ENCODE measurements around the gene METTL5.
"Not testable (repeated sequence)": the region's sequence is repeated elsewhere in the genome, so short reads cannot be mapped to it uniquely, and the experiment has no call there.

The METTL5 gene

DNA sequence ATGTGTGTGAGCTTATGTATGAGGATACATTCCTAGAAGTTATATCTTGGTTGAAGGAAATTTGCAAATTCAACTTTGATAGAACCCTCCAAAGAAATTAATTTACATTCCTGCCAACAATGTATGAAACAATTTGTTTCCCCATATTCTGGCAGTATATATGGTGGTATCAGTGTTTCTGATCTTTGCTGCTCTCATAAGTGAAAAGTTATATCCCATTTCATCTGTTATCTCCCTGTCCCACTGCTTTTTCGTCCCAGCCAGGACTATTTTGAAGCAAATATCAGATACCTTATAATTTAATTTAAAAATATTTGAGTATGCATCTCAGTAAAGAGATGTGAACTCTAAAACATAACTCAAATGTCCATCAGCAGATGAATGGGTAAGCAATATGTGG is 9.7 kb upstream of the METTL5 start:
- H3K4me3 ChIP-seq (ENCODE audit: low read depth, low read length) = no peak overlapping the region

DNA sequence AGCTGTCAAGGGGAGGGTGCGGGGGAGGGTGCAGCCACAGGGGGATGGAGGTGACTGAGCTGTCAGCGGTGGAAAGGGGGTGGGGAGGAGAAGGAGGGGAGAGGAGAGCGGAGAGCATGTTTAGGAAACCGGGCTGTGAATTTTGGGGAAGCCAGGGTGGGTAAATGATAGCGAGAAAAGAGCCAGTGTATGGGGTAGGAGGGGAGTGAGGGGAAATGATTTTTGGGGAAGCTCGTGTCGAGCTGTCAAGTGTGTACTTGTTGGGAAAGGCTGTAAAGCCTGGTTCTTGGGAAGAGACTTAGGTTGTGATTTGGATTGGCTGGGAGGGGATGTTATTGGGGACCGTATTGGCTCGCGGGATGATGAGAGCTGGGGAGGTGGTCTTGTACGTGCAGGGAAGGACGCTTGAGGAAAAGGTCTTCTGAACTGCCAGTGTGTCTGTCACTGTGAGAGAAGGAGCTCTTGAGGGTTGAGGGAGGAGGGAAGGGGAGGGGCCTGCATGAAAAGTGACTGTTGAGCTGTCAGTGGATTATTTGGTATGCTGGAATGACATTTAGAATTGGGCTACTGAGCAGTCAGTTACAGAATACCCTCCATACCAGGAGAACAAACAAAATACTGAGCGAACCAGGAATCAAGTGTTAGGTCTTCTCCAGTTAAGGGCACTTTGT is 3.6 kb upstream of the METTL5 start:
- peak overlapping the region; percentile 82 for H3K4me3 ChIP-seq (ENCODE audit: low read depth, low read length)

DNA sequence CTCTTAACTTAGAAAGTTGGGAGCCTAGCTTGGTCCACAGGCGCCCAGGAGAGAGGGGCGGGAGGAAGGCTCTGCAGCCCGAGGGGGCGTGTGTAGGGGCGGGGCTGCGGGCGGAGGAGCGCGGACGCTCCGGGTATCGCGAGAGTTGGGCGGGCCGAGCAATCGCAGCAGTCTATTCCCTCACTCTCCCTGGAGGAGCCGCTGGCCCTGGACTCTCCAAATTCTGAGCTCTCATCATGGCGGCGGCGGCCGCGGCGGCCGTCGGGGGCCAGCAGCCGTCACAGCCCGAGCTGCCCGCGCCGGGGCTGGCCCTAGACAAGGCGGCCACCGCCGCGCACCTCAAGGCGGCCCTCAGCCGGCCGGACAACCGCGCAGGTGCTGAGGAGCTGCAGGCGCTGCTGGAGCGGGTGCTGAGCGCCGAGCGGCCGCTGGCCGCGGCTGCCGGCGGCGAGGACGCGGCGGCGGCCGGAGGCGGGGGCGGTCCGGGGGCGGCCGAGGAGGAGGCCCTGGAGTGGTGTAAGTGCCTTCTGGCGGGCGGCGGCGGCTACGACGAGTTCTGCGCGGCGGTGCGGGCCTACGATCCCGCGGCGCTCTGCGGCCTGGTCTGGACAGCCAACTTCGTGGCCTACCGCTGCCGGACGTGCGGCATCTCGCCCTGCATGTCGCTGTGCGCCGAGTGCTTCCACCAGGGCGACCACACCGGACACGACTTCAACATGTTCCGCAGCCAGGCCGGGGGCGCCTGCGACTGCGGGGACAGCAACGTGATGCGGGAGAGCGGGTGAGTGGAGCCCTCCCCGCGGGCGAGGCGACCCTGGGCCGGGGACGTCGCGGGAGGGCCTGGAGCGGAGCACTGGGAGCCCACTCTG is 2.8 kb upstream of the METTL5 start, which contains the start of gene UBR3:
UBR3 (plus strand) TSS at position 183 of the 869 bp plus-strand sequence; CDS start at position 237, 54 bp downstream.
- H3K4me3 ChIP-seq (ENCODE audit: low read depth, low read length) = peak within 1 kb of the TSS; percentile 82

DNA sequence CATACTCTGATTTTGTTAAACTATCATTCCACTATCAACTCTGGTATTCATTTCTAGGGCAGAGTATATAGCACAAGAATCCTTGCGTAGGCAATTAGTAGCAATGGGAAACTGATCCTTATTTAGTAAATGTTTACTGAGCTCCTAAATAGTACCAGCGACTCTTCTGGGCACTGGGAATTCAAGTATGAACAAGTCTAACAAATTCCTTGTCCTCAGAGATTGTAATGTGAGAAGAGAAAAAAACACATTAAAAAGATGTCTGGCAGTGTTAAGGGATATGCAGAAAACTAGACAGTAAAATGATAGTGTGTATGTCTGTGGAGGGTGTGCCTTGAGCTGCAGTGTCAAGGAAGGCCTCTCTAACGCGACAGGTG is 721 bp downstream of the METTL5 start:
- peak overlapping the region; percentile 80 for H3K4me3 ChIP-seq (ENCODE audit: low read depth, low read length)

DNA sequence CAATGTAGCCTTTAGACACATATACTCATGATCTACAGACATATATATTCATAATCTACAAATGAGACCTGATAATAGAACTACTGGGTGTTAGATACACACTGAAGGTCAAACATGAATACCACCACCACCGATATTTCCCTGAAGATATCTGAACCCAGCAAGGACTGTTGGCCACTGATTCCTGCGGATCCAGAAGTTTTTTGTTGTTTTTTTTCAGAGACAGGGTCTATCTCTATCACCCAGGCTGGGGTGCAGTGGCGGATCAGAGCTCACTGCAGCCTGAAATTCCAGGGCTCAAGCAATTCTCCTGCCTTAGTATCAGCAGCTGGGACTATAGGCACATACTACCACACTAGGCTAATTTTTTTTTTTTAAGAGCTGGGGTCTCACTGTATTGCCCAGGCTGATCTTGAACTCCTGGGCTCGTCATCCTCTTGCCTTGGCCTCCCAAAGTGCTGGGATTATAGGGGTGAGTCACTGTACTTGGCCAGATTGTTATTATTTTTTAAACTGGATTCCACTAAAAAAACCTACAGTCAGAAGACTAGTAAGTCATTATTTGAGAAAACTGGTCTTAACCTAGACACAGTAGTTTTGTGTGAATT is 1.8 kb downstream of the METTL5 start:
- H3K4me3 ChIP-seq (ENCODE audit: low read depth, low read length) = no peak overlapping the region

DNA sequence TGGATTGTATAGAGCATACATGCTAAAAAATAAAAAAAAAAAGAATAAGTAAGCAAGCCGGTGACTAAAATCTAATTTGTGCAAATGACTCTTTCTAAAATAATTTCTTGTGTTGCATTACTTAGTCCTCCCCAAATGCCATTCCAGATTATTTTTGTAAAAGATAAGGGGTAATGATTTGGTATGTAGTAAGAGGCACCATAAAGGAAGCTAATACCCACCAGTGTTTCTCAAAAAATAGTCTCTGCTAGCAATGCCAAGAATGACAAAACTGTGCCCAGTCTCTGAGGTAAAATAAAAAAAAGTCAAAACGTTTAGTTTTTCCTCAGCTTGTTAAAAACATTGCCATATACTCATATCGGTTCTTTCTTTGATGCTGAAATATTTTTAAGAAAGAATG is 2.7 kb downstream of the METTL5 start:
- no peak overlapping the region for H3K4me3 ChIP-seq (ENCODE audit: low read depth, low read length)

DNA sequence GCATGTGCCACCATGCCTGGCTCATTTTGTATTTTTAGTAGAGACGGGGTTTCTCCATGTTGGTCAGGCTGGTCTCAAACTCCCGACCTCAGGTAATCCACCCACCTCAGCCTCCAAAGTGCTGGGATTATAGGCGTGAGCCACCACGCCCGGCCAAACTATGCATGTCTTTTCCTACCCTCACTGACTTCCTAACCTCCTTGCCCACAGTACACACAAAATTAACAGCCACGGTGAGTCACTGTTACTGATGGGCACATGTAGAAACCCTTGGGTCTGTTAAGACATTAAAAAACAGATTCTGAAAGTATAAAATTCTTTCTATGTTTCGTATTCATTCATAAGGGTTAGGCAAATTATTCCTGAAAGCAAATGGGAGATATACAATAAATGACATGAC is 4.6 kb downstream of the METTL5 start:
- not testable (repeated sequence) for H3K4me3 ChIP-seq (ENCODE audit: low read depth, low read length)

DNA sequence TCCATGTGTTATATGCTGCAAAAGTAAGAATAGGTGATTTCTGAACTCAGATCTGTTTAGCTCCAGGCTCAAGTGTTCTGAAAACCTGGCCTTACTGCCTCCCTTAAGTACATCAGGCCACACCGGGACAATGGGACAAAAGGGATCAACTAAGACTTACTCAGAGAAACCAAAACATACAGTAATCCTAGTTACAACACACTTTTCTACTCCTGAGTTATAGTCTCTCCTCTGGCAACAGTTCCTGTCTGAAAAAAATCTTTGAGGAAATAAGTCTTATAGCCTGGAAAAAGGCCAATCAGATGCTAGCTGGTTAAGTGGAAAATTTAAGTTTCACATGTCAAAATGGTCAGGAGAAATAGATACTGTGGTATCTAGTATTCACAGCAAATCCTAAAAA is 5.6 kb downstream of the METTL5 start:
- no peak overlapping the region for H3K4me3 ChIP-seq (ENCODE audit: low read depth, low read length)

DNA sequence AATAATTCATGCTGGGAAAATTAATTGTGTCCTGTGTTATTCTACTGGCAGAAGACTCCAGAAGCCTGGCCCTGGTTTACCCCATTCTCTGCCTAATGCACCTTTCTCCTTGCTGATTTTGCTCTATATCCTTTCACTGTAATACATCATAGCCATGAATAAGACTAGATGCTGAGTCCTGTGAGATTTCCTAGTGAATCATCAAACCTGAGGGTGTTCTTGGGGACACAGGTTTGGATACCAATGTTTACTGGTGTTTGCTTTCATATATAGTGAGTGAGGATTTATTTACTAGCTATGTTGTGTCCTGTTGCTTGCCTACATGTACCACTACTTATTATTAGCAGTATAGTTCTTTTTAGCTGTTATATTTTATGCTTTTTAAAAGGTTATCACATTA is 6.5 kb downstream of the METTL5 start:
- H3K4me3 ChIP-seq (ENCODE audit: low read depth, low read length) = no peak overlapping the region

DNA sequence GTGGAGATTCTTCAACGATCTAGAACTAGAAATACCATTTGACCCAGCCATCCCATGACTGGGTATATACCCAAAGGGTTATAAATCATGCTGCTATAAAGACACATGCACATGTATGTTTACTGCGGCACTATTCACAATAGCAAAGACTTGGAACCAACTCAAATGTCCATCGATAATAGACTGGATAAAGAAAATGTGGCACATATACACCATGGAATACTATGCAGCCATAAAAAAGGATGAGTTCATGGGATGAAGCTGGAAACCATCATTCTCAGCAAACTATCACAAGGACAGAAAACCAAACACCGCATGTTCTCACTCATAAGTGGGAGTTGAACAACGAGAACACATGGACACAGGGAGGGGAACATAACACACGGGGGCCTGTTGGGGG is 7.3 kb downstream of the METTL5 start:
- H3K4me3 ChIP-seq (ENCODE audit: low read depth, low read length) = not testable (repeated sequence)

DNA sequence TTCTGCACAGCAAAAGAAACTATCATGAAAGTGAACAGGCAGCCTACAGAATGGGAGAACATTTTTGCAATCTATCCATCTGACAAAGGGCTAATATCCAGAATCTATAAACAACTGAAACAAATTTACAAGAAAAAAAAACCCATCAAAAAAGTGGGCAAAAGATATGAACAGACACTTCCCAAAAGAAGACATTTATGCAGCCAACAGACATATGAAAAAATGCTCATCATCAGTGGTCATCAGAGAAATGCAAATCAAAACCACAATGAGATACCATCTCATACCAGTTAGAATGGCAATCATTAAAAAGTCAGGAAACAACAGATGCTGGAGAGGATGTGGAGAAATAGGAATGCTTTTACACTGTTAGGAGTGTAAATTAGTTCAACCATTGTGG is 7.7 kb downstream of the METTL5 start:
- H3K4me3 ChIP-seq (ENCODE audit: low read depth, low read length) = not testable (repeated sequence)

DNA sequence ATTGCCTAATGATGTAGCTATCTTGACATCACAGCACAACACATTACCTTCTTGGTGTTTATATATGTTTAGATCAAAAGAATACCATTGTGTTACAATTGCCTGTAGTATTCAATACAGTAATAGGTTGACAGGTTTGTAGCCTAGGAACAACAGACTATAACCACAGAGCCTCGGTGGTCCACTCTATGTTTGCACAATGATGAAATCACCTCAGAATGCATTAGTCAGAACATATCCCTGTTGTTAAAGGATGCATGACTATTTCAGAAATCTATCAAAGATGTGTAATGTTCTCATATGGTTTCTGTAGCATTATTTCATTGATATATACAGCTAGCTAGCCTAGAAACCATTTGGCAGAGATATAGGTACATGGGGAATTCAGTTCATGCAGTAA is 8.9 kb downstream of the METTL5 start:
- H3K4me3 ChIP-seq (ENCODE audit: low read depth, low read length) = no peak overlapping the region

DNA sequence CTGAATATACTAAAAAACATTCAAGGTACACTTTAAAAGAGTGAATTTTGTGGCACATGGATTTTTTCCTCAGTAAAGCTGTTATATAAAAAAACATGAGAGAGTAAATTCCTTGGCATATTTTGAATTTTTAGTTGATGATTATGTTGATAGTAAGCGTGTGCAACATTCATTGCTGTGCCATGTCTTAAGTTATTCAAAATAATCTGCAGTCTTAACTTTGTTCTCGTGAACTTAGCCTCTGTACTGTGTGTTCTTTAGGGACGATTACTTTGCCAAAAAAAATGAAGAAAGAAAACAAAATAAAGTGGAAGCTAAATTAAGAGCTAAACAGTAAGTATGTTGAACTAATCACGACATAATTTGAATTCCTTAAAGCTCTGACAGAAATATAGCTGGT is 16.5 kb downstream of the METTL5 start:
- H3K4me3 ChIP-seq (ENCODE audit: low read depth, low read length) = no peak overlapping the region

DNA sequence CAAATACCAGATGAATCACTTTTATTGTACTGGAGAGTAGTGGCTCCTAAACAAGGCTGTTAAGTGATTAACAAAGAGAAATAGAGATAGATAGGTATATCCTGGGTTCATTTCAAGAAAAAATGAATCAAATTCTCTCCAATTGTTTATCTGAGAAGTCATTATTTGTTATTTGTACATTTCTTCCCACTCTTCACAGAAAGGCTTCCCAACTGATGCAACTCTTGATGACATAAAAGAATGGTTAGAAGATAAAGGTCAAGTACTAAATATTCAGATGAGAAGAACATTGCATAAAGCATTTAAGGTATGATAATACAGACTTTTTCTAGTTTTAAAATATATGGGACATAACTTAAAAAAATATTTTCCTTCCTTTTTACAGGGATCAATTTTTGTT is 18.1 kb downstream of the METTL5 start:
- H3K4me3 ChIP-seq (ENCODE audit: low read depth, low read length) = no peak overlapping the region

DNA sequence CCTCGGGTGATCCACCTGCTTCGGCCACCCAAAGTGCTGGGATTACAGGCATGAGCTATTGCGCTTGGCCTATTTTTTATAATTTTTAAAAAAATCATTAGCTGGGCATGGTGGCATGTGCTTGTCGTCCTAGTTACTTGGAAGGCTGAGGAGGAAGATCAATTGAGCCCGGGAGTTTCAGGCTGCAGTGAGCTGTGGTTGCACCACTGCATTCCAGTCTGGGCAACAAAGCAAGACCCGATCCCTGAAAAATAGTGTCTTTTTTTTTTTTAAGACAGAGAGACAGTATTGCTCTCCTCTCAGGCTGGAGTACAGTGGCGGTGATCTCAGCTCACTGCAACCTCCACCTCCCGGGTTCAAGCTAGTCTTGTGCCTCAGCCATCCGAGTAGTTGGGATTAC is 21.2 kb downstream of the METTL5 start:
- no peak overlapping the region for H3K4me3 ChIP-seq (ENCODE audit: low read depth, low read length)

DNA sequence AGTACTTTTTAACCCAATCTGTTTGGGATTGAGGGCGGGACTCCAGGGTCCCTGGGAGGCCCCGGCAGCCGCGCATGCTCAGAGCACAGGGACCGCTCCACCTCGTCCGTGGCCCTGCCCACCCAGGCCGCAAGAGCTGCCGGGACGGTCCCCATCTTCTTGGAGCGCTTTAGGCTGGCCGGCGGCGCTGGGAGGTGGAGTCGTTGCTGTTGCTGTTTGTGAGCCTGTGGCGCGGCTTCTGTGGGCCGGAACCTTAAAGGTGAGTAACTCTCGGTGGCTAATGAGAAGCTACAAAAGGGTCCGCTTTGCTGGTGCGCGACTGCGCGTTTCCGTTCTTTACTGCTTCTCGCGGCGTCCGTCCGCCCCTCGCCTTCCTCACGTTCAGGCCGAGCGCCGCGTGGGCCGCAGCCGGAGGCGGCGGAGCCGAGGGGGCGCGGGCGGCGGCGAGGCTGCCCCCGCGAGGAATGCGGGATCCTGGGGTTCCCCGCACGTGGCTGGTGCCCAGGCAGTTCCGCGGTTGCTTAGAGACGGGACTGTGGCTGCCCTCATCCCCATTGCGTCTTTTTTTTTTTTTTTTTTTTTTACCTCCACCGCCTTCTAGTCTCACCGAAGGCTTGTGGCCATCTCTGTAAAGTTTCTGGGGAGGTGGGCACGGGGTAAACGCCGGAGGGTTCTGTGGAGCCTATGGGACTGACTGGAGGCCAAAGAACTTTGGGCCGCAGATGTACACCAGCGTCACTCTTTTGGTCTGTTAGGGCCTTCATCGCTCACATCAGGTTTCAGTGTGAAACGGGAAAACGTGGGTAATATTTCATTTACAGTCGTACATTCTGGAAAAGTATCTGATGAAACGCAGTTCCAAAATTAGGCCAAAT is 25.8 kb downstream of the METTL5 start, which contains the start of gene SSB:
SSB (plus strand) TSS at position 154 of the 875 bp plus-strand sequence. CDS start 2,090 bp downstream, outside the sequence.
- peak within 1 kb of the TSS; percentile 95 for H3K4me3 ChIP-seq (ENCODE audit: low read depth, low read length)

DNA sequence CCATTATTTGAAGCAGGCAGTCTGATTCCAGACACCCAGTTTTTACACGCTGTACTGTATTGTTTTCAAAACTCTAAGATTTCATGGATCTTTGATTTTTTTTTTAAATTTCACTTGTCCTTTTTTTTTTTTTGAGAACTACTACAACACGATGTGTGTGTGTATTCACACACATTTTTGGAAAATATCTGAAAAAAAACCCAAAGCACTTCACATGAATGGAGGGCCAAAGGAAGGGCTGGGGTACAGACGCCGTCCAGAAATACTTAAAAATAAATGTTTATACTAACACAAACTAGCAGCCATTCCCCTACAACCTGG is 26.3 kb downstream of the METTL5 start:
- H3K4me3 ChIP-seq (ENCODE audit: low read depth, low read length) = peak overlapping the region; percentile 95

DNA sequence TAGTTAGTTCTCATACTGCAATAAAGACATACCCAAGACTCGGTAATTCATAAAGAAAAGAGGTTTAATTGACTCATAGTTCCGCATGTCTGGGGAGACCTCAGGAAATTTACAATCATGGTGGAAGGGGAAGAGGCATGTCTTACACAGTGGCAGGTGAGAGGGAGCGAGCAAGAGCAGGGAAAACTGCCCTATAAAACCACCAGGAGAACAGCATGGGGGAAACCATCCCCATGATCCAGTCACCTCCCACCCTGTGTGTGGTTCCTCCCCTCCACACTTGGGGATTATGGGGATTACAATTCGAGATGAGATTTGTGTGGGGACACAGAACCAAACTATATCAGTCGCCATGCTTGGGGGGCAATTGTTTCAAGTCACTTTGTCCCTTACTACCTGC is 27.1 kb downstream of the METTL5 start:
- no peak overlapping the region for H3K4me3 ChIP-seq (ENCODE audit: low read depth, low read length)

DNA sequence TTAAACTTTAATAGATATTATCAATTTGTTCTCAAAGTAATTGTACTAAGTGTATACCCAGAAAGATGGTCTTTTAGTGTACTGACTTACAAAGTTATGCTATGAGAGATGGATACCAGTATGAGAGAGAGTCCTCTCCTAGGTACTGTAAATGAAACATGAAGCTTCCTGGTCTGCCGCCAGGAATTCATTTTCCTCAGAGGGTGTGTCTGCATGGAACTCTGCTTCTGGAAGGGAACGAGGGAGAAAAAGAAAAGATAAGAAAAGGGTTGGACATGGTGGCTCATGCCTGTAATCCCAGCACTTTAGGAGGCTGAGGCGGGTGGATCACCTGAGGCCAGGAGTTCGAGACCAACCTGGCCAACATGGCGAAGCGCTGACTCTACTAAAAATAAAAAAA is 28.3 kb downstream of the METTL5 start:
- H3K4me3 ChIP-seq (ENCODE audit: low read depth, low read length) = no peak overlapping the region

DNA sequence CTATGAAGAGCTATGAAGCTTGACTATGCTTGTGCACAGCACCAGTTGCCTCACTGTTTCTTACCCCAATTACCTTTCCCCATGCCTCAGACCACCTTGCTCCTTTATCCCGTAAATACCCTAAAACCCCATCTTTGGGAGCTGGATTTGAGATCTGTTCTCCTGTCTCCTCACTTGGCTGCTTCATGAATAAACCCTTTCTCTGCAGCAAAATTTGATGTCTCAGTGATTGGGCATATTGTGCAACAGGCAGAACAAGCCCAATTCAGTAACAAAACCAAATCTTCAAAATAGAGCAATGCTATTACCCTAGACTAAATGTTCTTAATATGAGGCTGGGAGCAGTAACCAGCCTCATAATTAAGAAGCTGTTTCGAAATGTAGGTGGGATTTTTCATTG is 29.5 kb downstream of the METTL5 start:
- H3K4me3 ChIP-seq (ENCODE audit: low read depth, low read length) = no peak overlapping the region

DNA sequence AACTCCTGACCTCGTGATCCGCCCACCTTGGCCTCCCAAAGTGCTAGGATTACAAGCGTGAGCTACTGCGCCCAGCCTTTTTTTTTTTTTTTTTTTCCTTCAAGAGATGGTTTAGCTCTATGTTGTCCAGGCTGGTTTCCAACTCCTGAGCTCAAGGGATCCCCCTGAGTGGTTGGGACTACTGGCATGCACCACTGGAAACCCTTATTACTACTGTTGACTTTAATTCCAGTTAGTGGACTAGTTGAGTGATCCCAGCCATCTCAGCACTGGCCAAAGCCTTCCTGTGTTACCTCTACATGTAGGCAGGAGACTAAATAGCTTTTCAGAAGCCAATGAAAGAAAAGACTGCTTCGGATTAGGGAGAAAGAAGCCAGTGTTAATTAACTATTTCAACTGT is 34.1 kb downstream of the METTL5 start:
- no peak overlapping the region for H3K4me3 ChIP-seq (ENCODE audit: low read depth, low read length)

All from iPS-11a (cell line).